ENCODE measurements around the gene FST. TPM values are rescaled to one million over a fixed set of nuclear protein-coding genes. Genes with fewer than 3 reads are reported as not detected.

FST gene
- total RNA-seq, 4 donors from 2014 or later, result 0.93 to 10.1 (median 4.5) TPM

GRCh38 chr5:53445569-53445968 is 34.9 kb upstream of the FST start:
- WGBS, 2 donors (ENCODE audit: low coverage in 1 of 2), result 53 to 75% methylated on average over 1 of the region's 1 CpG
- no peak overlapping the region for H3K27ac ChIP-seq
- H3K36me3 ChIP-seq, result no peaks in the 10 kb centered on the region
- H3K9me3 ChIP-seq, result no peaks in the 10 kb centered on the region
- TF ChIP-seq CTCF (IDR thresholded peaks at IDR 0.05) (no peak), POLR2A (IDR thresholded peaks at IDR 0.05) (no peak), POLR2AphosphoS5 (IDR thresholded peaks at IDR 0.05) (no peak), EP300 (IDR thresholded peaks at IDR 0.05) (no peak)
- no peak for ATAC-seq
- H3K4me3 ChIP-seq, result no peak overlapping the region
- no peaks in the 10 kb centered on the region for H3K4me1 ChIP-seq
- H3K27me3 ChIP-seq, result no peaks in the 10 kb centered on the region

- no peak overlapping the region for H3K4me3 ChIP-seq
- H3K4me1 ChIP-seq, result no peaks in the 10 kb centered on the region
- no peaks in the 10 kb centered on the region for H3K27me3 ChIP-seq
- WGBS, 2 donors (ENCODE audit: low coverage in 1 of 2), result 40 to 82% methylated on average over 1 of the region's 2 CpGs
- TF ChIP-seq EP300 (IDR thresholded peaks at IDR 0.05) (no peak), CTCF (IDR thresholded peaks at IDR 0.05) (no peak), POLR2AphosphoS5 (IDR thresholded peaks at IDR 0.05) (no peak), POLR2A (IDR thresholded peaks at IDR 0.05) (no peak)
- H3K27ac ChIP-seq, result no peak overlapping the region
- H3K9me3 ChIP-seq, result no peaks in the 10 kb centered on the region
- ATAC-seq, result no peak
- no peaks in the 10 kb centered on the region for H3K36me3 ChIP-seq
These were observed 33.5 kb upstream of the FST start for GRCh38 chr5:53446908-53447307.

- Histone ChIP-seq H3K9me3 (no peaks in the 10 kb centered on the region), H3K4me3 (no peak overlapping the region), H3K4me1 (no peaks in the 10 kb centered on the region), H3K27ac (no peak overlapping the region), H3K27me3 (no peaks in the 10 kb centered on the region), H3K36me3 (no peaks in the 10 kb centered on the region)
- no peak for ATAC-seq
- 100% methylated on average over 1 of the region's 1 CpG for WGBS, 2 donors (ENCODE audit: low coverage in 1 of 2)
- TF ChIP-seq POLR2AphosphoS5 (IDR thresholded peaks at IDR 0.05) (no peak), EP300 (IDR thresholded peaks at IDR 0.05) (no peak), POLR2A (IDR thresholded peaks at IDR 0.05) (no peak), CTCF (IDR thresholded peaks at IDR 0.05) (no peak)
These were observed 31.6 kb upstream of the FST start for GRCh38 chr5:53448851-53449250.

GRCh38 chr5:53453898-53454718 is 26.3 kb upstream of the FST start:
- Histone ChIP-seq H3K9me3 (no peaks in the 10 kb centered on the region), H3K27ac (no peak overlapping the region), H3K27me3 (no peaks in the 10 kb centered on the region), H3K4me1 (no peaks in the 10 kb centered on the region), H3K36me3 (no peaks in the 10 kb centered on the region), H3K4me3 (no peak overlapping the region)
- no peak for ATAC-seq
- TF ChIP-seq POLR2A (IDR thresholded peaks at IDR 0.05) (no peak), POLR2AphosphoS5 (IDR thresholded peaks at IDR 0.05) (no peak), CTCF (IDR thresholded peaks at IDR 0.05) (no peak), EP300 (IDR thresholded peaks at IDR 0.05) (no peak)
- 55 to 67% methylated on average over 1 of the region's 1 CpG for WGBS, 2 donors (ENCODE audit: low coverage in 1 of 2)

GRCh38 chr5:53454719-53455000 is 25.8 kb upstream of the FST start:
- H3K27me3 ChIP-seq, result no peaks in the 10 kb centered on the region
- H3K27ac ChIP-seq, result no peak overlapping the region
- WGBS, 2 donors (ENCODE audit: low coverage in 1 of 2), result 89 to 90% methylated on average over 1 of the region's 1 CpG
- no peaks in the 10 kb centered on the region for H3K4me1 ChIP-seq
- no peak for TF ChIP-seq POLR2A (IDR thresholded peaks at IDR 0.05)
- no peak for TF ChIP-seq POLR2AphosphoS5 (IDR thresholded peaks at IDR 0.05)
- no peak for TF ChIP-seq CTCF (IDR thresholded peaks at IDR 0.05)
- no peak for TF ChIP-seq EP300 (IDR thresholded peaks at IDR 0.05)
- no peaks in the 10 kb centered on the region for H3K36me3 ChIP-seq
- ATAC-seq, result no peak
- H3K4me3 ChIP-seq, result no peak overlapping the region
- H3K9me3 ChIP-seq, result no peaks in the 10 kb centered on the region
